Measurements from ENCODE around the gene COL5A2.

Gene COL5A2

GRCh38 chr2:189096769-189097447, 82.7 kb downstream of the COL5A2 start:
- DNase-seq: peak; percentile 90

- no peak for DNase-seq
These were observed 84.5 kb downstream of the COL5A2 start for GRCh38 chr2:189095101-189095500.

DNA sequence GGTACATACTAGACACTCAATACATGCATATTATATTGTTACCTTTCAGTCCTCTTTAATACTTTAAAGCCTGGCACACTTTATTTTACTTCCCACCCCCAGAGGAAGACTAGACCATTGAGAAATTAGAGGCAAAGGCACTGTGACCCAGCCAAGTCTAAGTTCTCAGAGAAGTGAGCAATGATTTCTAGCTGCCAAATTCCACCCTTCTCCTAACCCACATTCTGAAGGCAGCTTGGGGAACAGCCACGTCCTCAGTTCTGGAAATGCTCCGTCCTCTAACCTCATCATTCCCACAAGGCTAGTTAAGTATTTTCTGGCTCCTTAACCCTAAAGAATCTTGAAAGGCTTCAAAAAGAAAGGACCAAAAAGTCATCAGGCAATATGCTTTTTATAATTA, 86.6 kb downstream of the COL5A2 start:
- peak; percentile 81 for DNase-seq

DNA sequence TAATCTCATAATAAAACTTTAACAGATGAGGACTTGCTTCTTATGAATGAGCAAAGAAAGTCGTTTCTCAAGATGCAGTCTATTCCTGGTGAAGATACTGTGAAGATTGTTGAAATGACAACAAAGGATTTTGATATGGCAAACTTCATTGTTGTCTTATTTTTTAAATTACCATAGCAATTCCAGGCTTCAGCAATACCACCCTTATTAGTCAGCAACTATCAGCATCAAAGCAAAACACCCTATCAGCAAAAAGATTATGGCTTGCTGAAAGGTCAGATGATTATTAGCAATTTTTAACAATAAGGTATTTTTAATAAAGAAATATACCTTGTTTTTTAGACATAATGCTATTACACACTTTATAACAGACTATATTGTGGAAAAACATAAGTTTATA, 88.3 kb downstream of the COL5A2 start:
- no peak for DNase-seq

GRCh38 chr2:189088591-189089205, 90.9 kb downstream of the COL5A2 start:
- peak; percentile 69 for DNase-seq

GRCh38 chr2:189086710-189087109, 92.9 kb downstream of the COL5A2 start:
- peak; percentile 91 for DNase-seq

- peak; percentile 14 for DNase-seq
These were observed 93.3 kb downstream of the COL5A2 start for GRCh38 chr2:189086250-189086649.

DNA sequence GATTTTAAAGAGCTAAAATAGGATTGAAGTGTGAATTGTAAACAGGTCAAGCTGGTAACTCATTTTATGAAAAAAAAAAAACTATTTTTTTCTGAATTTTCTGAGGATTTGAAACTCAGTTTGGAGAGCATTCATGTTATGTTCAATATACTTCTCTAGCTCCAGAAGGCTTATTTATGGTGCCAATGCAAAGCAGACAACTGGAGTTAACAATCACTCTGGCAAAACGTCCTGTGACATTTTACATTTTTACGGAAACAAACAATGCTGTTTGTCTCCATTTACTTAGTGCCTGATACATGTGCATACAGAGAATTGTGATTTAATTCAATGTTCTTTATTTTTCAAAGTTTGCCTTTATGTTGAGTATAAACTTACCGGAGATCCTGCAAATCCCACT, 96.0 kb downstream of the COL5A2 start:
- no peak for DNase-seq

DNA sequence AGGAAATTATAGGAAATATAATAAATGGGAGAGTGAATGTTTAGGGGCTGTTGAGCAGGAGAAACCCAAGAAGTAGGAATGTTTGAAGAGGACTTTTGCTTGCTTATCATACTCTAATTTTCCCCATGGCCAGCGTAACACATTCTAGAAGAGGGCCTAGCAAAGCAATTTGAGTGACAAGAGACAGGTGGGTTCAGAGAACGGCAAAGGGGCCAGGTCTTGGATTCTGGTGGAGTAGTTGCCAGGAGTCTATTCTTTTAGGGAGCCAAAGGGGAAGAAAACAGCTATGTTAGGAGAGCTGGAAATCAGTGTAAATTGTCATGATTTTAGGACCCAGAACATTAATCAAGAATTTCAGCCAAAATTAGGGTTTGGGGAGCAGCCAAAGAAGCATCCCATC, 96.5 kb downstream of the COL5A2 start:
- DNase-seq: no peak

DNA sequence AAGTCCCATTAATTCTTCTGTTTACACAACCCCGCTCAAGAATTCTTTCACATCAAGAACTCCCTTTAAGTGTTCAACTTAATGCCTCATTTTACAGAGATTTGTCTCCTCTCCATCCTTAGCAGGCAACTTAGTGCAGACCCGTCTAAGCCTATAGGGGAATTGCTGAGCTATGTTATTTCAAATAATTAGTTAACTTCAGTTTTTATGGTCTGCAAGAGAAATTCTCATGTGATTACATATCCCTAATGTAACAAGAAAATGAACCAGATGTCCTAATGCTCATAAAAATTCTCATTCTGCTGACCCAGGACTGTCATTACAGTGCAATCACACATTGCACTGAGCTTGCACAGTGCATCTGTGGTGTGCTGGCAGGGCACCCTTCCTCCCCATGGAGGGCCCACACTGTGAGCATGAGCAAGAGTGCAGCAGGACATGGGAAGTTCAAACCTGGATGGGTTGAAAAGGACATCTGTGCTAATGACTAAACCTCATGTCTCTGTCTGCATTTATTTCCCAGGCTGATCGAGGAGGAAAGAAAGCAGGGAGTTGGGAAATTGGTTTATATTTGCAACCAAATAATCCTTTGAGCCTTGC, 97.1 kb downstream of the COL5A2 start:
- peak; percentile 76 for DNase-seq

- DNase-seq: peak; percentile 35
These were observed 103.0 kb downstream of the COL5A2 start for GRCh38 chr2:189076572-189076971.

DNA sequence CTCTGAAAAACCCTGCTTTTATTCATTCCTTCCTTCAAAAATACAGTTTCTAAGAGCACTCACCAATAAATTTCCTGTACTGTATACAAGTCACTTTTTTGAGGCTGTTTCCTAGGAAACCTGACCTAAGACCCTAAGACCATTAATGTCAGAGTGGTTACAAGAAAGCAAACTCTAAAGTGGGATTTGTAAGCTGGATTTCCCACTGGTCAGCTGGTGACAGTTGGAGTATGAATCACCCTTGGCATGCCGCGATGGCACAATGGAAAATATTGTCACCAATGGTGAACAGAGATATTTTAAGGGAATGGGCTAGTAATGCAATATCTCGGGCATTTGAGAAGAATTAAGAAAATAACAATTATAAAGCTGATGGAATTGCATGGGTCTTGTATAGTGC, 103.4 kb downstream of the COL5A2 start:
- DNase-seq: no peak

DNA sequence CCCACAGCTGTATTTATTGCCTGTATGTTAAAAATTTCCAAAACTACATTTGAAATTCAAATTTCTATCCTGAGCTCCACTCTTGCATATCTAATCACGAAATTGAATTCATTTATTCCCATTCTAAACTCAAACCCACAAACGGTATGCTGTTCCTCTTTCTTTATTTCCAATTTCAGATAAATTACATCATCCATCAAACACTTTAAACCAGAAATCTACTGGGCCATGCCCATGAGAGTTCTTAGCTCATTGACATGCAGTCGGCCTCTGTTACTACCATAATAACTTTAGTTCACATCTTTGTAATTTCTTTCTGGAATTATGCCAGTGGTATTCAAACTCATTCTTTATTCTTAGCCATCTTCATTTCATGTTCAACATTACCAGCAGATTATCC, 105.1 kb downstream of the COL5A2 start:
- DNase-seq: no peak

DNA sequence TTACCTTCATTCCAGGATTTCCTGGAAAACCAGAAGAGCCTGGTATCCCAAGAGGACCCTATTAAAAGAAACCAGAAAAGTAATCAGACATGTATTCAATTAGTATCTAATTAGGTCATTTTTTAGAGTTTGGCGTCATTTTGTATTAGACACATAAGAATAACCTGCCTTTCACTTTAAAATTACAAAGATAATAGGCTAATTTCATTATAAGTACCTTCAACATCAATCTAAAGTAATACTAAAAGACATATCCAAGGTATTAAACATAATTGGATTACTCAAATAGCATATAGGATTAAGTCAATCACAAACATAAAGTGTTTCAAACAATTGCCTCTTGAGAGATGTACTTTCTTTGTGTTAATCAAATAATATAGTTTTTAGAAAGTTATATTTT, 107.5 kb downstream of the COL5A2 start:
- no peak for DNase-seq

DNA sequence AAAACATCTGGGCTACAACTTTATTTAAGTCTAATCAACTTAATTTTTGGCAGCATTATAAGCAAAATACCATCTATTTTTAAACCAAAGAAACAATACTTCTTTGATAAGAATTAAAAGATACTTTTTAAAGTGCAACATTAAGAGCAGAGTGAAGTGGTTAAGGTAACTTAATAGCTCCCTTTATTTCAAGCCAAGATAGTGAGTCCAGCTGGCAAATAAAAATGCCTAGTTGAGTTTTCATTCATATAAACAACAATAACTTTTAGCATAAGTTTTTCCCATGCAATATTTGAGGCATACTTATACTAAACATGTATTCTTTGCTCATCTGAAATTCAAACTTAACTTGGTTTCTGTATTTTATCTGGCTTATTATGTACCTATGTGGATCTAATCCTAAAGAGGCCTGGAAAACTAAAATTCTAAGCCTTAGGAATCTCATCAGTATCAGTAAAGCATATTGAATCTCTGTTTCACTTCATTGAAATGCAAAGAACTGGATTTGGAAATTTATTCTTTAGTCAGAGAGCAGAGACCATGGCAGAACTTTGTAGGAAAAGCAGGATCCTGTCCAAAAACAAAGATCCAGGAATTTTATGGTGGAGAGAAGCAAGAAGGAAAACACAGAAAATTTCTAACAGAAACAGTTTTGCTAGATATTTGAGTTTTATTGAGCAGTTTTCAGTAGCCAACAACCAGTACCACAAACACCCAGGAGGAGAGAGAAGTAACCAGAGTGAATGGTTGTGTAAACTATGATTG, 109.5 kb downstream of the COL5A2 start:
- no peak for DNase-seq

GRCh38 chr2:189066037-189066436, 113.5 kb downstream of the COL5A2 start:
- DNase-seq: no peak

GRCh38 chr2:189060096-189060642, 119.4 kb downstream of the COL5A2 start:
- DNase-seq: no peak

DNA sequence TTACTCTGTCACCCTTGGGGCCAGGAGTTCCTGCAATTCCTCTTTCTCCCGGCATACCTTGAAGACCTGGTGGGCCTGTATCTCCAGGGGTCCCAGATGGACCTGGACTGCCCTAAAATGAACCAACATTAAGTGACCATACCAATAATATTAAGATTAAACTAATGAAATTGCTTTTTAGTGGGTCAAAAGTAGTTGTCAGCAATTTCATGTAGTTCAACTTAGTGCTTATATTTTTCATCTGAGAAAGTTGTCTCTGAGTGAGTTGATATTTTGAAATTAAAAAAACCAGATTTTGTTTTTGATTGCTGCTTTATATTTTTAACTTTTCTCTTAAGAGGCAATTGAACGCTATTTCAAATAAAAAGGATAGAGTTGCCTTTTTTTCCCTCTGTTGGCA, 122.2 kb downstream of the COL5A2 start:
- no peak for DNase-seq

DNA sequence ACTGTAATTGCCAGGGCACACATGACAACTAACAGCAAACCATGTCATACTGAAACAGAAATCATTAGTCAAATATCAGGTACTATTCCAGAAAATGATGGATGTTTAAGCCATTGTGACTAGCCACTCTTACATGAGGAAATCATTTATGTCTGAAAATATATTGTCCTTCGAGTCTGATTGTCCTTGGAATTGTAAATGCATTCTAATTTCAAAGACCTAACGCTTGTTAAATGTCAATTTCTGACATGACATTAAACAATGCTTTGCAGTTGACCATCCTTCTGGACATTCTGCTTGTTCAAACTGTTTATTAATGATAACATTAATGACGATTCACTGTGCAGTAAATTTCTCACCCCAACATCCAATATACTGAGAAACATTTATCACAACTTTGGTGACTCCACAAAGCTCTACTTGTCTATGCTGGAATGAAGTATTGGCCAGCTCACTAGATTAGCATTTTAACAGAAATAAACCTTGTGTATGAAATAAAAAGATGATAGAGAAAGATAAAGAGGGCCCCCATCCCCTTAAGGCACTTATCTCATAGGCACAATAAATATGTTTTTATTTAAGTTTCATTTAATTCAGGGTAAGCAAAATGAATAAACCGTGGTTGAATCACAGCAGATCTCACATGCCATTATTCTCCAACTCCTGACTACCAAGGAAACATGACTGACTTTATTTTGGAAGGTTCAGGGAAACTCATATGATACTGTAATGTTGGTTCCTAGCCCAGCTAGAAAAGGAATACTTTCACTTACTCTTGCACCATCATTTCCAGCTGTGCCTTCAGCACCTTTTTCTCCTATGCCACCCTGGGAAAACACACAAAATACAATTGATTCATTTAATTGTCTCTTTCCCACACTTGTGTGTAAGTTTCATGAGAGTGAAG, 123.1 kb downstream of the COL5A2 start:
- DNase-seq: no peak

DNA sequence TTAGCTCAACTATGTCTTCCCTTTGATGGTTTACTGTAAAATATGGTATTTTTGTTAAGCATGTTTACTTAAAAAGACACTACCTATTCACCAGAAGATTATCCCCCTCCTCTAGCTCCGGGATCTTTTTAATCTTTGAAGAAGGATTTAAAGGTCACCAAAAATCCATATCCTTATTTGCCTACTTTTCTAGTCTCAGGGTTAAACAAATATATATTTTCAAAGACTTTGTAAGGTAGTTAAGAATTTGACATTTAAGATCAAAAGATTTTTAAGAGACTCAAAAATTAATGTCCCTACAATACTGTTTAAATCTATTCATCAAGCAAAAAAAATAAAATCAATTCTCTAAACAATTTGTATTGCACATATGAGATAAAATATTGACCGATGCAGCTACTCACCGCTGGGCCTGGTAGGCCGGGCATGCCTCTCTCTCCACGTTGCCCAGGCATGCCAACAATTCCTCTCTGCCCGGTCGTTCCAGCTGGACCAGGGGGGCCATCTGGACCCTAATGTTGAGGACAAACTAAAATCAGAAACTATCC, 129.3 kb downstream of the COL5A2 start:
- DNase-seq: no peak

DNA sequence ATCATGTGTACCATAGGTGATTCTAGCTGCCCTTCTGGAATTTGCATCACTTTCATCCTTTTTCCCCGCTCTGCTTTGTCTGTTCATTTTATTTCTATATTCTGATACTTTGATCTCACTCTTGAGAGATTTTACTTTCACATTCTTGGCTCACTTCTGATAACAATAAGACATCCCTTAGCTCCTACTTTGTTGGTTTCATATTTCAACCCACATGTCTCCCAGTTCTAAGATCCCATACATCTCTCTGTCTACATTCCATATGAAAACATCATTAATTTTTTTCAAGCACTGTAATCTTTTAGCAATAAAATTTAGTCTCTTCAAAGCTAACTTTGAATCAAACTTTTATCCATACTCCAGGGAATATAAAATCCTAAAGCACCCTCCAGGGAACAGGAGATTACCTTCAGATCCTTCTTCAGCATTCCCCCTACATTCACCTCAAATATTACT, 129.8 kb downstream of the COL5A2 start:
- peak; percentile 75 for DNase-seq

GRCh38 chr2:189048189-189048588, 131.4 kb downstream of the COL5A2 start:
- no peak for DNase-seq

Measured in fibroblast of skin of abdomen (primary cell).